C4-2B (cell line): ENCODE measurements around the gene FAS.

Experiments used
- H3K27ac ChIP-seq: fragments of 450-650 bp; 2 replicates; pipeline ENCODE4 v1.5.1; 2017
- ZFX ChIP-seq: fragments of 450-650 bp; IDR thresholded peaks from 2 replicates; pipeline ENCODE4 v1.6.1; 2017
- TF ChIP-seq, protein P1 (sequence below): fragments of 450-650 bp; conservative IDR thresholded peaks from 2 replicates; pipeline ENCODE4 v1.5.1; 2017; ENCODE audit warnings: mild to moderate bottlenecking

The FAS gene

DNA sequence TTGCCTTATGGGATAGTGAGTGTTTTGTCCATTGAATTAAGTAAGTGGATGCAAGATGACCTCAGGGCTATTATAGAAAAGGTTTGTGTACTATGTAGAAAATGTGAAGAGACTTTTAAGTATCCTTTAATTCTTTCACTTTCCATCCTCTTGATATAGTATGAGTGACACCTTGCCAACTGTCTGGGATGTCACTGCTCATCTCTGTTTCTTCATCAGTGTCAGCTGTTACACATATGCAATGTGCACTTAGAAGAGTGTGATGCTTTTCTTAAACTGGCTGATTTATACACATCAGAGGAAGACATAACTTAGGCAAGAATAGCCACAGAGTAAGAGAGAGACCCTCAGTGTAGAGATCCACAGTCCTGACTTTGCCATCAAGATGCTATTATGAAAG lies 29.3 kb upstream of the FAS start:
- TF ChIP-seq ZFX, result no peak
- TF ChIP-seq, protein P1, sequence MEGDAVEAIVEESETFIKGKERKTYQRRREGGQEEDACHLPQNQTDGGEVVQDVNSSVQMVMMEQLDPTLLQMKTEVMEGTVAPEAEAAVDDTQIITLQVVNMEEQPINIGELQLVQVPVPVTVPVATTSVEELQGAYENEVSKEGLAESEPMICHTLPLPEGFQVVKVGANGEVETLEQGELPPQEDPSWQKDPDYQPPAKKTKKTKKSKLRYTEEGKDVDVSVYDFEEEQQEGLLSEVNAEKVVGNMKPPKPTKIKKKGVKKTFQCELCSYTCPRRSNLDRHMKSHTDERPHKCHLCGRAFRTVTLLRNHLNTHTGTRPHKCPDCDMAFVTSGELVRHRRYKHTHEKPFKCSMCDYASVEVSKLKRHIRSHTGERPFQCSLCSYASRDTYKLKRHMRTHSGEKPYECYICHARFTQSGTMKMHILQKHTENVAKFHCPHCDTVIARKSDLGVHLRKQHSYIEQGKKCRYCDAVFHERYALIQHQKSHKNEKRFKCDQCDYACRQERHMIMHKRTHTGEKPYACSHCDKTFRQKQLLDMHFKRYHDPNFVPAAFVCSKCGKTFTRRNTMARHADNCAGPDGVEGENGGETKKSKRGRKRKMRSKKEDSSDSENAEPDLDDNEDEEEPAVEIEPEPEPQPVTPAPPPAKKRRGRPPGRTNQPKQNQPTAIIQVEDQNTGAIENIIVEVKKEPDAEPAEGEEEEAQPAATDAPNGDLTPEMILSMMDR, result no peak
- H3K27ac ChIP-seq, result no peak overlapping the region

DNA sequence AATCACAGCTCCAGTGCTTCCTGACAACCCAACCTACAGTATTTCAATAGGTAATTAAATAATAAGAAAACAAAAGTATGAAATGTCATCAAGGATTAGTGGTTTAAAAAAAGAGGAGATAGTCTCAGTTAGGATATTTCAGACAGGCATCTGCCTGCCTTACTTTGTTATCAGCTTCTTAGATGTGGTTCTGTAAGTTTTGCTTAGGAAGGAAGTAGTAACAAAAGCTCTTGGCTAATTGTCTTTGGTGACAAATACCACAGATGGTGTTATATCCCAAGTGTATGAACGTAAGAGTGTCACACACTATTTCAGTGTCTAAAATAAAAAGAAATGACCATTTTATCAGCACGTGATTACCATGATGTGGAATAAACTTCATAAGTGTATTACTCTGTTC lies 28.3 kb upstream of the FAS start:
- TF ChIP-seq, protein P1, result no peak
- TF ChIP-seq ZFX, result no peak
- H3K27ac ChIP-seq, result no peak overlapping the region

DNA sequence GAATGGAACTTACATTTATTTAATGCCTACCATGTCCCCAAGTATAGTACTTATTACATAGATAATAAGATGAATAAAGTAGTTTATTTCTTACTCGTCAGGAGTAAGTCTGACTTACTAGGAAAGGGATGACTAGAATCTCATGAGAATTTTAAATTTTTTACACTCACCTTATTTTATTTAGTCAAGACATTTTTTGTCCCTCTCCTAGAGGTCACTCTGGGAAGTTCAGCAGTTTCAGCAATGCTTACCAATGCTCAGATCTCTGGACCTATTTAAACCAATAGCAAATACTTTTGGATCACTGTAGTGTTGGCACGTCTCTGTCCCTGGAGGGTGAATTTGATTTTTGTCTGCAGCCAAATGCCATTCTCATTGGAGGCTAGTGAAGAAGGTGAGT lies 27.3 kb upstream of the FAS start:
- no peak for TF ChIP-seq ZFX
- TF ChIP-seq, protein P1, result peak; percentile 2; the same call in 1 of the 2 replicates
- H3K27ac ChIP-seq, result no peak overlapping the region

DNA sequence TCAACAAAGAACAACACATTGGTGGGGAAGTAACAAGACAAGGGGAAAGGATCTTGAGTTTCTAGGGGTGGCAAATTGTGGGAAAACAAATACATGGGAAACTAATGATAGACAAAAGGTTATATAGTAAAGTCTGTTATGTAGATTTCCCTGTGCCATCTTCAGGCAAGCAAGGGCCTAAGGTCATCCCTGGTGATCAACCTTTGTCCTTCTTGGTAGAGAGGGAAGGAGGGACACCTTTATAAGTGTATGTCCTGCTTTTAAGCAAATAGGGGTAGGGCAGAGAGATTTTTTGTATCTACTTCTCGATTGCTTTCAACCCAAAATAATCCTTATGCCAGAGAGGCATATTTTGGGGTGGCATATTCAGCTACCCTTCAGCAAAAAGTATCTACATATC lies 26.2 kb upstream of the FAS start:
- TF ChIP-seq ZFX, result no peak
- TF ChIP-seq, protein P1, result no peak
- no peak overlapping the region for H3K27ac ChIP-seq

DNA sequence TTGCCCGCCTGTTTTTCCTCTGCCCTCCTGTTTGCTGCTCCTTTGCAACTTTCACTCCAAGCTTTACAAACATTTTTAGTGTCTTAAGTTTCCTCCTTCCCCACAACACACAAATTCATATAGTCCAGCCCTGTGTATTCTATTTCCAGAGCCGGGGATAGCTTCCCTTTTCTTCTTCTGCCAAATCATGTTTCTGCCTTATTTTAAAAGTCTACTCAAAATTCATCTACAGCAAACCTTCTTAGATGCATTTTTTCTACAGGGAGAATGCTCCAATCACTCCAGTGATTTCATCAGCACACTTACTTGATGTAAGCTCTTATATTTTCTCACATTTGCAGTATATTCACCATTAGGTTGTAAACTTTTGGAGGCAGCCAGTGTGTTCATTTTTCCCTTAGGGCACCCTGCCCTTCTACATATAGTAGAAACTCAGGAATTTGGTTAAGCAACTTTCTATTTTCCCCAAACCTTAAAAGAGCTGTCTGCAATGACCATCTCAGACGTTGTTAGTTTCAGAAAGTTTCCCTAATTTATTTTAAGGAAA lies 25.7 kb upstream of the FAS start:
- no peak for TF ChIP-seq ZFX
- TF ChIP-seq, protein P1, result no peak
- no peak overlapping the region for H3K27ac ChIP-seq

DNA sequence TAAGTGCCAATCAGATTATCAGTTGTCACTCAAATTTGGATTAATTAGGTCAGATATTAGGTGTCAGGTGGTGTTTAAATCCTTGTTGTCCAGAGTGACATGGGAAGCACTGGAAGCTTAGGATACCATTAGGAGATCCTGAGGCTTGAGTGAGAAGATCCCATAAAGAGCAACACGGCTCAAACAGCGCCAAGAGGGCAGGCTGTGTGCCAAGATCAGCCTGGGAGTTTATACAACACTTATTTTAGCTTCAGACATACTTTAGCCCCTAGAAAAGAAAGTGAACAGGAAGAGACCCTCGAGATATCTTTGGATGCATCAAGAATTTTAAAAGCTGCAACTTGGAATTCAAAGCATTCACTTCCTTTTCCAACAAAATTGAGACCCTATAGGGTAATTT lies 23.8 kb upstream of the FAS start:
- TF ChIP-seq, protein P1, result no peak
- TF ChIP-seq ZFX, result no peak
- H3K27ac ChIP-seq, result no peak overlapping the region

DNA sequence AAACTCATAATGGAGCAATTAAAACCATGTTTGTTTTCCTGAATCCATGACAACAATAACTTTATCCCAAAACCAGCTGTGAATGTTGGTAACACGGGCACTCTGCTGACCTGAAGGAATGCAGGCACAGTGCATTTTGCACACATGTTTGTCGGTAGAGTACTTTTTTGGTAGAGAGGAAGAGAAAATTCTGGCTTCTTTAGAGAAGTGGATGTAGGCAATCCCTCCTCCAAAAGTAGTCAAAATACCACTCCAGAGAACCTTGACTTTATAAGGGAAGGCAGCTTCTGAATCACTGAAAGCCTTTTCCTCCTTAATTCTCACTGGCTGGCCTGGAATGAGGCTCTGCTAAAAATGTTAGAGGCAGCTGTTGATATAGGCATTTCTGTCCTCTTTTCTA lies 22.2 kb upstream of the FAS start:
- no peak overlapping the region for H3K27ac ChIP-seq
- TF ChIP-seq, protein P1, result no peak
- TF ChIP-seq ZFX, result no peak
